ENCODE data around the gene FBXO38.

FBXO38 gene

GRCh38 chr5:148383564-148384379, at the start of gene FBXO38:
TSS of gene FBXO38 (plus strand) at chr5:148383958. CDS start at chr5:148394777, 10,819 bp downstream.
- peak; percentile 86 to 94 (median 91) for DNase-seq (ENCODE audit: low read depth in 4 of 4, low spot score in 1 of 4)

GRCh38 chr5:148335259-148335658, 48.5 kb upstream of the FBXO38 start, which contains the start of gene SPINK9:
TSS of gene SPINK9 (plus strand) at chr5:148335559. CDS start at chr5:148335614, 55 bp downstream.
- no peak for DNase-seq (ENCODE audit: low read depth in 4 of 4, low spot score in 1 of 4)

GRCh38 chr5:148336704-148337435, 46.9 kb upstream of the FBXO38 start:
- no peak for DNase-seq (ENCODE audit: low read depth in 4 of 4, low spot score in 1 of 4)

- no peak for DNase-seq (ENCODE audit: low read depth in 4 of 4, low spot score in 1 of 4)
These were observed 41.2 kb upstream of the FBXO38 start for GRCh38 chr5:148342371-148343045.

- no peak for DNase-seq (ENCODE audit: low read depth in 4 of 4, low spot score in 1 of 4)
These were observed 40.7 kb upstream of the FBXO38 start for GRCh38 chr5:148343046-148343407.

GRCh38 chr5:148343603-148344487, 39.9 kb upstream of the FBXO38 start:
- no peak for DNase-seq (ENCODE audit: low read depth in 4 of 4, low spot score in 1 of 4)

GRCh38 chr5:148347706-148348105, 36.1 kb upstream of the FBXO38 start:
- DNase-seq (ENCODE audit: low read depth in 4 of 4, low spot score in 1 of 4), result no peak

- DNase-seq (ENCODE audit: low read depth in 4 of 4, low spot score in 1 of 4), result no peak
These were observed 31.1 kb upstream of the FBXO38 start for GRCh38 chr5:148352696-148353095.

GRCh38 chr5:148353634-148354033, 30.1 kb upstream of the FBXO38 start:
- DNase-seq (ENCODE audit: low read depth in 4 of 4, low spot score in 1 of 4), result no peak

GRCh38 chr5:148364343-148364742, 19.4 kb upstream of the FBXO38 start:
- DNase-seq (ENCODE audit: low read depth in 4 of 4, low spot score in 1 of 4), result no peak

- DNase-seq (ENCODE audit: low read depth in 4 of 4, low spot score in 1 of 4), result no peak
These were observed 15.5 kb upstream of the FBXO38 start for GRCh38 chr5:148368299-148368698.

GRCh38 chr5:148372166-148372725, 11.5 kb upstream of the FBXO38 start:
- DNase-seq (ENCODE audit: low read depth in 4 of 4, low spot score in 1 of 4), result no peak

GRCh38 chr5:148372893-148373292, 10.9 kb upstream of the FBXO38 start:
- DNase-seq (ENCODE audit: low read depth in 4 of 4, low spot score in 1 of 4), result no peak

- no peak for DNase-seq (ENCODE audit: low read depth in 4 of 4, low spot score in 1 of 4)
These were observed 8.9 kb upstream of the FBXO38 start for GRCh38 chr5:148374690-148375360.

- DNase-seq (ENCODE audit: low read depth in 4 of 4, low spot score in 1 of 4), result no peak
These were observed 7.6 kb upstream of the FBXO38 start for GRCh38 chr5:148376198-148376597.

- DNase-seq (ENCODE audit: low read depth in 4 of 4, low spot score in 1 of 4), result no peak
These were observed 5.1 kb upstream of the FBXO38 start for GRCh38 chr5:148378670-148379069.

GRCh38 chr5:148379340-148379739, 4.4 kb upstream of the FBXO38 start:
- DNase-seq (ENCODE audit: low read depth in 4 of 4, low spot score in 1 of 4), result no peak

- no peak for DNase-seq (ENCODE audit: low read depth in 4 of 4, low spot score in 1 of 4)
These were observed 1.9 kb upstream of the FBXO38 start for GRCh38 chr5:148381906-148382305.

GRCh38 chr5:148382961-148383360, 797 bp upstream of the FBXO38 start:
- no peak for DNase-seq (ENCODE audit: low read depth in 4 of 4, low spot score in 1 of 4)

GRCh38 chr5:148384380-148384737, 601 bp downstream of the FBXO38 start:
- DNase-seq (ENCODE audit: low read depth in 4 of 4, low spot score in 1 of 4), result no peak
